MCF 10A (cell line): ENCODE measurements around the gene FAM83B. TPM values are rescaled to one million over a fixed set of nuclear protein-coding genes. Genes with fewer than 3 reads are reported as not detected.

Experiments
- BruUV-seq: library from RNA; stranded (reverse); fragments of 400-500 nt; replicated peaks from 2 replicates; lab custom pipeline; 2021; lab: Mats Ljungman, UMichigan
- CTCF ChIA-PET: fragments of 300-600 bp; sonication (Branson Sonifier 250); formaldehyde crosslinking; extraction: SDS; loops from one replicate; lab custom pipeline; 2021; ENCODE audit warnings: antibody characterized with exemption, inconsistent platforms; lab: Yijun Ruan, JAX
- POLR2A ChIA-PET: fragments of 300-600, 350-650 bp; sonication (Branson Sonifier 250); formaldehyde crosslinking; extraction: SDS; loops from one replicate; lab custom pipeline; 2020; ENCODE audit warnings: antibody characterized with exemption, inconsistent platforms; lab: Yijun Ruan, JAX
- DNase-seq: peaks from one replicate; pipeline ENCODE4 v3.0.0-alpha.2; 2018; ENCODE audit not compliant: unreplicated experiment
- H3K27ac Mint-ChIP-seq: one replicate; pipeline ENCODE4 v1.8.0; 2022; ENCODE audit warnings: mild to moderate bottlenecking, low read depth, mixed read lengths; ENCODE audit not compliant: unreplicated experiment
- H3K27me3 Mint-ChIP-seq: one replicate; pipeline ENCODE4 v1.8.0; 2022; ENCODE audit warnings: mixed read lengths; ENCODE audit not compliant: insufficient read depth, unreplicated experiment
- H3K36me3 Mint-ChIP-seq: one replicate; pipeline ENCODE4 v1.8.0; 2022; ENCODE audit warnings: mild to moderate bottlenecking, moderate library complexity, mixed read lengths; ENCODE audit not compliant: insufficient read depth, unreplicated experiment
- H3K4me1 Mint-ChIP-seq: one replicate; pipeline ENCODE4 v1.8.0; 2022; ENCODE audit warnings: mixed read lengths; ENCODE audit not compliant: insufficient read depth, unreplicated experiment
- H3K4me3 Mint-ChIP-seq: one replicate; pipeline ENCODE4 v1.8.0; 2022; ENCODE audit warnings: mild to moderate bottlenecking, moderate library complexity, mixed read lengths; ENCODE audit not compliant: unreplicated experiment
- H3K9me3 Mint-ChIP-seq: one replicate; pipeline ENCODE4 v1.8.0; 2022; ENCODE audit warnings: mixed read lengths; ENCODE audit not compliant: unreplicated experiment
- intact Hi-C: fragments of 100-400 bp; cut with micrococcal nuclease; formaldehyde crosslinking; loops from 2 replicates; pipeline ENCODE4 v1.14.1; 2022
- total RNA-seq: library from RNA; stranded (reverse); gene quantifications from 2 replicates; pipeline ENCODE4 v1.2.3, GENCODE V29; 2022
- TF ChIP-seq, protein P1 (sequence below): fragments of 200-600 bp; IDR thresholded peaks from one replicate; pipeline ENCODE4 v1.8.0; 2022; ENCODE audit warnings: antibody characterized with exemption, mild to moderate bottlenecking; ENCODE audit not compliant: unreplicated experiment

The FAM83B gene
- total RNA-seq, 1 experiment from 2014 or later, result 25.4 TPM

DNA sequence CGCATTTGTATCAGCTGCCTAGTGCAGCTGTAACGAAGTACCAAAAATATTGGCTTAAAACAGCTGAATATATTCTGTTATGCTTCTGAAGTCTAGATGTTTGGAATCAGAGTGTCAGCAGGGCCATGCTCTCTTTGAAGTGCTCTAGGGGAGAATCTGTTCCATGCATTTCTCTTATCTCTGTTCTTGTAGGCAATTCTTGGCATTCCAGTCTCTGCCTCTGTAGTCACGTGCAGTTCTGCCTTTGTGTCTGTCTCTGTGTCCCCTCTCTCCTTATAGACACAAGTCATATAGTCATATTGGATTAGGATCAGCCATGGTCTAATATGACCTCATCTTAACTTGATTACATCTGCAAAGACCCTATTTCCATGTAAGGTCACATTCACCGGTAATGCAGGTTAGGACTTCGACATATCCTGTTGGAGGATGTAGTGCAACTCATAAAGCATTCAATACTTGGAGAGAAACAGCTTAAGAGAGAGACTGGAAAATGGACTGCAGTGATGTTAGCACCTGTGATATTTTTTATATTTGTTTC is 18.6 kb downstream of the FAM83B start:
- POLR2A ChIA-PET, result interaction anchor here (0.6 to 2.7 kb wide), 5 partner anchors 9 to 538 kb away, joined by 3 to 7 read pairs (median 4); no protein-coding TSS in a partner anchor

GRCh38 chr6:54868556-54868955 is 22.0 kb downstream of the FAM83B start:
- Mint-ChIP-seq H3K36me3 (peaks cover 9% of the 10 kb centered on the region), H3K9me3 (no peaks in the 10 kb centered on the region), H3K27ac (no peak overlapping the region), H3K4me3 (no peak overlapping the region), H3K27me3 (no peaks in the 10 kb centered on the region), H3K4me1 (peaks cover 11% of the 10 kb centered on the region)
- BruUV-seq, result no TSS peak
- ChIA-PET POLR2A (interaction anchor here (0.7 kb wide), 3 partner anchors 12 to 1435 kb away, joined by 3 to 4 read pairs (median 3); no protein-coding TSS in a partner anchor), CTCF (interaction anchor here (0.6 kb wide), 1 partner anchor 877 kb away, joined by 5 read pairs; no protein-coding TSS in a partner anchor)
- no peak for DNase-seq
- intact Hi-C loops, result no loop called here
- TF ChIP-seq, protein P1, sequence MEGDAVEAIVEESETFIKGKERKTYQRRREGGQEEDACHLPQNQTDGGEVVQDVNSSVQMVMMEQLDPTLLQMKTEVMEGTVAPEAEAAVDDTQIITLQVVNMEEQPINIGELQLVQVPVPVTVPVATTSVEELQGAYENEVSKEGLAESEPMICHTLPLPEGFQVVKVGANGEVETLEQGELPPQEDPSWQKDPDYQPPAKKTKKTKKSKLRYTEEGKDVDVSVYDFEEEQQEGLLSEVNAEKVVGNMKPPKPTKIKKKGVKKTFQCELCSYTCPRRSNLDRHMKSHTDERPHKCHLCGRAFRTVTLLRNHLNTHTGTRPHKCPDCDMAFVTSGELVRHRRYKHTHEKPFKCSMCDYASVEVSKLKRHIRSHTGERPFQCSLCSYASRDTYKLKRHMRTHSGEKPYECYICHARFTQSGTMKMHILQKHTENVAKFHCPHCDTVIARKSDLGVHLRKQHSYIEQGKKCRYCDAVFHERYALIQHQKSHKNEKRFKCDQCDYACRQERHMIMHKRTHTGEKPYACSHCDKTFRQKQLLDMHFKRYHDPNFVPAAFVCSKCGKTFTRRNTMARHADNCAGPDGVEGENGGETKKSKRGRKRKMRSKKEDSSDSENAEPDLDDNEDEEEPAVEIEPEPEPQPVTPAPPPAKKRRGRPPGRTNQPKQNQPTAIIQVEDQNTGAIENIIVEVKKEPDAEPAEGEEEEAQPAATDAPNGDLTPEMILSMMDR, result no peak

More for the DNA sequence above, 18.6 kb downstream of the FAM83B start:
- intact Hi-C loops, result no loop called here
- CTCF ChIA-PET, result interaction anchor here (1.1 kb wide), 1 partner anchor 13 kb away, joined by 3 read pairs; no protein-coding TSS in a partner anchor
- H3K4me3 Mint-ChIP-seq, result no peak overlapping the region
- DNase-seq, result no peak
- H3K9me3 Mint-ChIP-seq, result no peaks in the 10 kb centered on the region
- H3K27ac Mint-ChIP-seq, result no peak overlapping the region
- BruUV-seq, result no TSS peak
- peaks cover 12% of the 10 kb centered on the region for H3K4me1 Mint-ChIP-seq
- H3K27me3 Mint-ChIP-seq, result no peaks in the 10 kb centered on the region
- TF ChIP-seq, protein P1, result no peak
- H3K36me3 Mint-ChIP-seq, result no peaks in the 10 kb centered on the region

DNA sequence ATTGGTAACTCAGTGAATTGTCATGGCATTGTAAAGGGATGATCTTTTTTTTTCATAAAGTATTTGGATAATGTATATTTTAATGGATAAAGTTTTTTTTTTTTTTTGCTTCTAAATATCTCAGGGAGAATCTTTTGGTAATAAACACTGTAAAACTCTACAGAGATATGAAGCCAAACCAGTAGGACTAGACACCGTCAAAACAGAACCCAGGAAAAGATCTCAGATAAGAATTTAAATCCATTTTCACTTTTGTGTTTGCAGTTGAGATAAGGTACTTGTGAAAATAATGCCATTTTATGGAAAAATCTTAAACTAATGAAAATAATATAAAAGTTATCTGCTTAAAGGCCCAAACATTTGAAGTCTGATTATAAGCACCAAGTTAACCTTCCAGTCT is 27.0 kb downstream of the FAM83B start:
- Mint-ChIP-seq H3K27me3 (no peaks in the 10 kb centered on the region), H3K4me1 (peaks cover 28% of the 10 kb centered on the region), H3K4me3 (no peak overlapping the region), H3K27ac (peak overlapping the region; percentile 80), H3K9me3 (no peaks in the 10 kb centered on the region), H3K36me3 (peaks cover 9% of the 10 kb centered on the region)
- intact Hi-C loops, result loop anchor here (10.0 kb wide), 1 partner anchor 889 kb away; no protein-coding TSS in a partner anchor
- DNase-seq, result no peak
- ChIA-PET CTCF (interaction anchor here (0.6 to 1.5 kb wide), 4 partner anchors 13 to 26 kb away, joined by 3 to 4 read pairs (median 4); no protein-coding TSS in a partner anchor), POLR2A (interaction anchor here (0.6 to 3.8 kb wide), 11 partner anchors 8 to 582 kb away, joined by 3 to 35 read pairs (median 6); partner anchors contain the start of gene FAM83B)
- TF ChIP-seq, protein P1, result no peak
- BruUV-seq, result no TSS peak

DNA sequence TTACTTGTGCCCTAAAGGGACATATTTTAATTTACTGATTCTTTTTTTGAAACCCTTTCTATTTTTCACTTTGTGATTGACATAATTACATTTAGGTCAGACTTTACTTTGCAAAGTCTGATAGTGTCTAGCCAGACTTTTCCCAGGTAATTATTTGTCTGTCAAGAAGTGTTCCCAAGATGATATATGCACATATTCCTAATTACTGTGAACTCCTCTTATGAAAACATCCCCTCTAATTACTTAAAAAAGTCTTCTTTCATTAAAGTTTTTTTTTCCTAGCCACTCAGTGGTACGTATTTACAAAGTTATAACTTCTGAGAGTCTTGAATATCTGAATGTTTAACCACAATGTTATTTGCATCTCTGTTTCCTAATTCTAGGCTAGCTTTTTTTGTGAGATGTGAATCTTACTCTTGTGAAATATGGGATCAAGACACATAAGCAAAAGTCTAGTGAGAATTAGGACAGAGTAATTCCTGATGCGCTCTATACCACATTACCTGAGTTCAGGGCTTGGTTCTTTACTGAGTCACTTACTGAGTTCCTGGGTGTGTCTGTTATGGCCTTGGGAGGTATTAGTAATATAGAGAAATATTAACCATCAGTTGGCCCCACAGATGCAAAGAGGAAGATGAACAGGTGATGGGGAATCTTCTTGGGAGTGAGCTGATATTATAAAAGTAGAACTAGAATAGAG is 27.9 kb downstream of the FAM83B start:
- peak; percentile 79 for DNase-seq
- Mint-ChIP-seq H3K4me3 (no peak overlapping the region), H3K9me3 (no peaks in the 10 kb centered on the region), H3K27ac (peak overlapping the region; percentile 80), H3K27me3 (no peaks in the 10 kb centered on the region), H3K36me3 (peaks cover 9% of the 10 kb centered on the region), H3K4me1 (peaks cover 20% of the 10 kb centered on the region)
- intact Hi-C loops, result loop anchor here (2.0 to 10.0 kb wide), 2 partner anchors 28 to 890 kb away; partner anchors contain the start of gene FAM83B
- ChIA-PET POLR2A (interaction anchor here (0.7 to 3.8 kb wide), 10 partner anchors 9 to 583 kb away, joined by 3 to 35 read pairs (median 6); partner anchors contain the start of gene FAM83B), CTCF (interaction anchor here (0.6 kb wide), 1 partner anchor 39 kb away, joined by 3 read pairs; no protein-coding TSS in a partner anchor)
- TF ChIP-seq, protein P1, result no peak
- BruUV-seq, result TSS peak; percentile 68
